M059J (cell line): ENCODE data around the gene PYROXD2. TPM values are rescaled to one million over a fixed set of nuclear protein-coding genes. Genes with fewer than 3 reads are reported as not detected.

ENCODE experiments used
- total RNA-seq: library from RNA; depleted of rRNA; stranded (reverse); fragments of >200 nt; shearing (Covaris generic); gene quantifications from 2 replicates; pipeline ENCODE4 v1.2.3, GENCODE V29; 2014; rRNA removed

PYROXD2 gene
- total RNA-seq, 1 experiment from 2014 or later, result 1.0 TPM

Other genes starting within 250 kb of the PYROXD2 start
- 1.2 and 1.6 TPM in 2 replicates for gene LOXL4, start 147.0 kb downstream of the PYROXD2 start, total RNA-seq
- 31.7 and 32.2 TPM in 2 replicates for gene HPS1, start 31.8 kb upstream of the PYROXD2 start, total RNA-seq